Measurements from ENCODE around the gene SHANK1. TPM values are rescaled to one million over a fixed set of nuclear protein-coding genes. Genes with fewer than 3 reads are reported as not detected.

Gene SHANK1
- polyA plus RNA-seq, 3 donors = 4.5 to 5.6 (median 5.5) TPM

- no peak for DNase-seq (ENCODE audit: extremely low read depth in 1 of 11, low read depth in 9 of 11, low spot score in 4 of 11)
Observed at GRCh38 chr19:50667759-50668231, 51.8 kb downstream of the SHANK1 start.

GRCh38 chr19:50667177-50667758 lies 52.3 kb downstream of the SHANK1 start:
- DNase-seq (ENCODE audit: extremely low read depth in 1 of 11, low read depth in 9 of 11, low spot score in 4 of 11) = no peak

DNA sequence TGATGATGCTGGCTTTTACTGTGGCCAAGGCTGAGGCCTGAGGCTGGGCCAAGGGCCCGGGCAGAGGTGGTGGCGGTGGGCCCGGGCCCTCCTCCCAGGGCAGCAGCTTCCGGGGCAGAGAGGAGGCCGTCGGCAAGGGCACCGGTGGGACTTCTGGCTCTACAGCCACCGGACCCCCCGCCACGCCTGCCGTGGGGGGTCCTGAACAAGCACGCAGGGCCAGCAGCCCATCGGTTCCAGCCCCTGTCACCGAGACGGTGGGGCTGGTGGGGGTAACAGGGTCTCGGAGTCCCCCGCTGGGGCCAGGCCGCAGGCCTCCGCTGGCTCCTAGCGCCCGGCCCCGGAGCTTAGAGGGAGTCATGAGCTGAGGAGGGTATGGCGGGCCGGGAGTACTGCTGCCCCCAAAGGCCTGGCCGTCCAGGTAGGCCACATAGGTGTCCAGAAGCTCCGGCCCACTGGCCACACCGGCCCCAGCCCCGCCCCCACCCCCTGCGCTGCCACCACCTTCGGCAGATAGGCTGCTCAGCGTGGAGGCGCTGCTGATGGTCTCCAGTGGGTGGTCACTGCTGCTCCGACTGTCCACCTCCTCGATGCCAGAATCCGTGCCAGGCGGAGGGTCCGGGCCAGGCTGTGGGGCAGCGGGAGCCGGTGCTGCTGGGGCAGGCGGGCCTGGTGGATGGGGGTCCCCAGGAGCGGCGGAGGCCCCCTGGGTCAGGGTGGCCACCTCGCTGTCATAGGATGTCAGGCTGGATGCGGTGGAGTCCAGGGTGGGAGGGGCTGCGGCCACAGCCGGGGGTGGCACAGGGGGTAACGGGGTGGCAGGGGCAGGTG lies 53.0 kb downstream of the SHANK1 start:
- DNase-seq (ENCODE audit: extremely low read depth in 1 of 11, low read depth in 9 of 11, low spot score in 4 of 11) = no peak

DNA sequence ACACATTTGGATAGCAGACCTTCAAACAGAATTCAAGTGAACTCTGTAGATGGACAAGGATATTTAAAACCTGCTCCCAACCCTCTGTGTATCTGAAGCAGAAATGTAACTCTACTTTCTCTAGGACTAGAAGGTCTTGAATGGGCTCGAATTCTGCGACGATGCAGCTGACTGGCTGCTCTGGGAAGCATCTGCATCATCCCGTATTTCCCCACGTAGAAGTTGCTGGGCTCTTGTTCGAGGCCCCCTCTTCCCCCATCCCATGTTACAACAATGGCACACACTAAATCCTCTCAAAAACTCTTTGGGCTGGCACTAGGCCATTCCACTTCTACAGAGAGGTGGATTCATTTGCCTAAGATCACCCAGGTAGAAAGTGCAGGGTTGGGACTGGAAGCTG lies 55.4 kb downstream of the SHANK1 start:
- no peak for DNase-seq (ENCODE audit: extremely low read depth in 1 of 11, low read depth in 9 of 11, low spot score in 4 of 11)

DNA sequence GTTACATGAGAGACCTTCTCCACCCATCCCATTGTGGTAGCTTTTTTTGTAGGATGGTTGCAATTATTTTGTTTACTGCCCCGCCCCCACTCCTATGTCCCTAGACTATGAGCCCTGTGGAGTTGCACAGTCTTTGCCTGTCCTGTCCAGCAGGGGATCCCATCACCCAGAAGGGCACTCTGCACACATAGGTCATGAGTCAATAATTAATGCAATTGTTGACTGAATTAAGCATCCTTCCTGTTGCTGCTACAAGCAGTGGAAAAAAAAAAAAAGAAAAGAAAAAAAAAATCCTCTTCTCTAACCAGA lies 56.2 kb downstream of the SHANK1 start:
- DNase-seq (ENCODE audit: extremely low read depth in 1 of 11, low read depth in 9 of 11, low spot score in 4 of 11) = no peak

GRCh38 chr19:50662651-50663481 lies 56.7 kb downstream of the SHANK1 start:
- DNase-seq (ENCODE audit: extremely low read depth in 1 of 11, low read depth in 9 of 11, low spot score in 4 of 11) = no peak

DNA sequence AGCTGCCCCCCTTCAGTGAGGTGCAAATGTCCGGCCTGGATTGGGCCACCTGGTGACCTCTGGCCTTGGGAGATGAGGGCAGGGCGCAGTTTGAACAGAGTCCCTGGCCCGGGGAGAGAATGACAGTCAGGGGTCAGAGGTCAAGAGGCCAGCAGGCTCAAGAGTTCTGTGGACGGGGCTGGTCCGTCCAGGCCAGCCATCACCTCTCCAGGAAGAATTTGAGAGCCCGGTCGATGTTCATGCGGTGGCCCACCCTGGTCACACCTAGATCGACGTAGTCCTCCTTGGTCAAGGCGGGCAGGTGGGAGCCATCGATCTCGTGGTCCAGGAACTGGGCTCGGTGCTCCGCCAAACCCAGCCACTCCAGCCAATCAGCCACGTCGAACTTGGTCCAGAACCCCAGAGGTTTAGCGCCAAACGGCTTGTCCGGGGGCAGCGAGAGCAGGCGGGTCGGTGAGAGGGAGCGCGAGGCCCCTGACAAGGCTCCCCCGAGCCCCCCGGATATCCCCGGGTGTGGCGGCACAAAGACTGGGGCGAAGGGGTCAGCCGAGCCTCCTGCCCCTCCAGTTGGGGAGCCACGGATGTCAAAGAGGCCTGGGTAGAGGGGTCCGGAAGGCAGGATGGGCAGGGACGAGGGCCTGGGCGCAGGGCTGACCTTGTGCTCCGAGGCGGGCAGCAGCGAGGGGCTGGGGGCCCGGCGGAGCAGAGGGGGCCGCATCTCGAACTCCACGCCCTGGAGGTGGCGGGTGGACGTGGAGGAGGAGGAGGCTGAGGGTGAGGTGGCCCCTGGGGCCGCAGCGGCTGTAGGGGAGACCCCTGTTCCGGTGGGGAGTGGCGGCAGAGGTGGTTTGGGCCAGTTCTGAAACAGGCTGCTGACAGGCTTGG lies 57.6 kb downstream of the SHANK1 start:
- DNase-seq (ENCODE audit: extremely low read depth in 1 of 11, low read depth in 9 of 11, low spot score in 4 of 11) = no peak

- DNase-seq (ENCODE audit: extremely low read depth in 1 of 11, low read depth in 9 of 11, low spot score in 4 of 11) = no peak
Observed at GRCh38 chr19:50661023-50661422, 58.6 kb downstream of the SHANK1 start.

DNA sequence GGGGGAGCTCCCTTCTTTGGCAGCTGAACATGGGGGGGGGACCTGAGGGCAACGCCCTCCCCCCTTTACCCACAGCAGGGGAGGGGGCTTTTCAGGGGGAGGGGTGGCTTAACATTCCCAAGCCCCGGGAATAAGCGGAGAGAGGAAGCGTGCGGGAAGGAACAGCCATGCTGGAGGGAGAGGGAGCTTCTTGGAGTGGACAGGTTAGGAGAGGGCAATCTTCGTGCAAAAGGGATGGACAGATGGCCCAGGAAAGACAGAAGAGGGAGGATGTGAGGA lies 59.6 kb downstream of the SHANK1 start:
- DNase-seq (ENCODE audit: extremely low read depth in 1 of 11, low read depth in 9 of 11, low spot score in 4 of 11) = no peak

DNA sequence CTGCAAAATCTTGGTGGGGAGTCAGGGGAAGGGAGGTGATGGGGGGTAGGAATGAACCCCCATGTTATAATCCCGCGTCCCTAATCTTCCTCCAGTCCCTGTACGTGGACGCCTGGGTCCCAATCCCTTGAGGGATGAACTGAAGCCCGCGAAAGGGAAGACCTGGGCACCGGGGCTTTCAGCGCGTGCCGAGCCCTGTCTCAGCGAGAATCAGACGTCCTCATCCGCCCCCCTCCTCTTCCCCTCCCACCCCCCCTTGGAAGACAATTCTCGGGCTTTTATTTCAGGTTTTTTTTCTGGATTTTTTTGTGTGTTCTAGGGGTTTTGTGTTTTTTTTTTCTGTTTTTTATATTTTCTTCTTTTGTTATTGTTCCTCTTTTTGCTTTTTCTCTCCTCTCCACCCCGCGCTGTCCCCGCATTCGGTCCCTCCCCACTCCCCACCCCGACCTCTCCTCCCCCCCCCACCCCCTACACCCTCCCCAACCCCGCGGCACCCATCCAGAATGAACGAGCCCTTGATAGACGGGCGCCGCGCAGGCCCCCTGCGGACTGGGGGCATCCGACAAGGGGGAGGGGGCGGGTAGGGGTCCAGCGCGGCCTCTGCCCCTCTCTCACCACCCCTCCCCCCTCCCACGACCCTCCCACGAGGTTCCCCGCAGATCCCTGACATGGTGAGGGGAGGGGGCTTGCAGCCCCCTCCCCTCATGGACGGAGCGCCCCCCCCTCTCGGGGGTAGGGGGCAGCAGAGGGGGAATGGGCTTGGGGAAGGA lies 60.1 kb downstream of the SHANK1 start:
- no peak for DNase-seq (ENCODE audit: extremely low read depth in 1 of 11, low read depth in 9 of 11, low spot score in 4 of 11)

DNA sequence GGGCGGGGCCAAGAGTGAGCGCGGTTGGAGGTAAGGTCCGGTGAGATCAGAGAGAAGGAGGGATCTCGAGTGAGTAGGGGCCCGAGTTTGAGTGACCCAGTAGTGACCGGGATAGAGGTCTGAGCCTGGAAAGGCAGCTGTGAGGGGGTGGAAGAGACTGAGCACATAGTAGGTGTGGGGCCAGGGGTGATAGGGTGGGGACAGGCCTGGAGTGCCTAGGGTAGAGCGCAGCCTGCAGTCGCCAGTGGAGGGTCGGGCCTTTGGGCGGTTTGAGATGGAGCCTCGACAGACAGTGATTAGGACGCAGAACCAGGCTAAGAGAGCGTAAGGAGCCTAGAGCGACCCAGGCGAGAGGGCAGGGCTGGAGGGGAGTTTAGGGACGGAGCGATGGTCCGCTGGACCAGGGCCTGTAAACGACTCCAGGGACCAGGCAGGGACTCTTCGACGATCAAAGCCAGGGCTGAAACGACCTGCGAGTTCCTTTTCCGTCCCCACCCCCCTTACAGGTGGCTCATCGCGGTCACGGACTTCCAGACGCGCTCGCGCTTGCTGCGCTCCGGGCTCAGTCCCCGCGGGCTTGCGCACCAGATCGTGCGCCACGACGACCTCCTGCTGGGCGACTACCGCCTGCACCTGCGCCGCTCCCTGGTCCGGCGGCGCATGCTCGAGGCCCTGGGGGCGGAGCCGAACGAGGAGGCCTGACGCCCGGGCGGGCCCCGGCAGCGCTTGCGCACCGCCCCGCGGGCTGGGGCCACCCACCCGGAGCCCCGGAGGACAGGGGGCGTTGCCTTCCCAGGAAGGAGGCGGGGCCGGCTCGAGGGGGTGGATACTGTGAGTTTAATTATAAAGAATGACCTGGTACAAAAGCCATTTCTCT lies 60.9 kb downstream of the SHANK1 start:
- peak in 10 of 11 donors; percentile 67 to 89 (median 81) for DNase-seq (ENCODE audit: extremely low read depth in 1 of 11, low read depth in 9 of 11, low spot score in 4 of 11)

DNA sequence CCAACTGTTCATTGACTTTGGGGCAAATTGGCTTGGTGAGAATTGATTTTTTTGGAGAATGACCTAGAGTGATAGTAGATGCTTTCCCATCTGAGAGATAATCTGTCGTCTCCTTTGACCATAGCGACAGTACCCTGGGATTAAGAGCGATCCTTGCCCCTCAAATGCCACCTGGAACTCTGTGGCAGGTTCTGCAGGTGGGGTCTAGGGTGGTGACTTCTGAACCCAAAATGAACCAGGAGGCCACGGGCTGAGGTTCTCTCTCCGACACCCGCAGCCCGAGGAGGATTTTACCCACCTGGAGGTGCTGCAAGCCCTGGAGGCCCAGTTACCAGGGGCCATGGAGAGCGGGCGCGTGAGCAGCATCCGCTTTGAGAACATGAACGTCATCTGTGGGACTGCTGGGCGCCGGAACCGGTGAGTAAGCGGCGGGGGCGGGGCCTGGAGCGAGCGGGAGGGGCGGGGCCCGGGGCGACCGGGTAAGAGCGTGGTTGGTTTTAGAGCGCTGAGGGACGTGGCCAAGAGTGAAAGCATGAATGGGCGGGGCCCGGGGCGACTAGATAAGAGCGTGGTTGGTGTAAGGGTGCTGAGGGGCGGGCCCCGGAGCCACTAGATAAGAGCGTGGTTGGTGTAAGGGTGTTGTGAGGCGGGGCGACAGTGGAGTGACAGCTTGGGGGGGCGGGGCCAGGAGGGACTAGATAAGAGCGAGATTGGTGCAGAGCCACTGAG lies 61.7 kb downstream of the SHANK1 start:
- peak; percentile 88 to 100 (median 97) for DNase-seq (ENCODE audit: extremely low read depth in 1 of 11, low read depth in 9 of 11, low spot score in 4 of 11)

DNA sequence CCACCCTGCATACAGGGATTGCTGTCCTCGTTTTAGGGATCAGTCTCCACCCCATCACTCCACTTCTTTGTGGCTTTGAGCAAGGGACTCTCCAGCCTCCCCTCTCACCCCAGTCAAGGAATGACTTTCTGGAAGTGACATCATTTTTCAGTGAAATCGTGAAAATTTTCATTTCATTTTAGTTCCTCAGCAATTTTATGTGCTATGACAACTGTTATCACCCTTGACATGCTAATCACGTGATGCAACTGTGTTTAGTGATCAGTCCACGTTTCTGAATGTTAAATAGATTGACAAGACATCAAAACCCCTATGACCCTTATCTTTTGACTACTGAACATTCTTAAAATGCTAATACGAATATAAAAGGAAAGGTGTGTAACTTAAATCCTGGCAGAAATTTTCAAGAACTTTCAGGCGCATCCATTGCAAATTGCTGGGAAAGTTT lies 62.4 kb downstream of the SHANK1 start:
- DNase-seq (ENCODE audit: extremely low read depth in 1 of 11, low read depth in 9 of 11, low spot score in 4 of 11) = no peak

DNA sequence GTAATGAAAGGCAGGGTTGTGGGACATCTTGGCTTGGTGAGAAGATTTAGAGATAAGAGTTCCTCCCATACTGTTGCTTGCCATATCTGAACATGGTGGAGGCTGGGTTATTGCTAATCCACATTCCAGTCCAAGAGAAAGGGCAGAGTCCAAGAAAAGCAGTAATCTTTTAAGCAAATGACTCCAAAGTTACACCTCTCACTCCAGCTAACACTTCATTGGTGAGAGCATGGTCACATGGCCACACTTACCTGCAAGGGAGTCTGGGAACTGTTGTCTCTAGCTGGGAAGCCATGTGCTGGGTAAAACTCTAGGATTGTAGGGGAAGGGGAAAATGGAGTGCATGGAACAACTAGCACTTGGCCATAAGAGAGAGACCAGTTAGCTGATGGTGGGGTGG lies 64.7 kb downstream of the SHANK1 start:
- DNase-seq (ENCODE audit: extremely low read depth in 1 of 11, low read depth in 9 of 11, low spot score in 4 of 11) = no peak

GRCh38 chr19:50652722-50653121 lies 66.9 kb downstream of the SHANK1 start:
- DNase-seq (ENCODE audit: extremely low read depth in 1 of 11, low read depth in 9 of 11, low spot score in 4 of 11) = no peak

DNA sequence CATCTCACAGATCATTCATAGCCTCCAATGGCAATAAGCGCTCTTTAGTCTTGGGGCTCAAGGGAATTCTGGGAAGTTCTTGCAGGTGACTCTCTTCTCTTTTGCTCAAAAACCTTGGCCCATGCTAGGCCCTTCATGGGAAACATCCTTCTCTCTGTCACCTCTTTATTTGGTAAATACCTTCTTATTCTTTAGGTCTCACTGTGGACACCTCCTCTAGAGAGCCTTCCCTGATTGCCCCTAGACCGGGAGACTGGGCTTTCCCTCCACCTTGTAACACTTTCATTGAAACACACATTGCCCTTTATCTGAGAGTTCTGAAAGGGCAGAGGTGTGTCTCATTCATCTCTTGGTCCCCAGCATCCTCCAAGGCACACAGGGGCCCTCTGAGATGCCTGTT lies 68.4 kb downstream of the SHANK1 start:
- DNase-seq (ENCODE audit: extremely low read depth in 1 of 11, low read depth in 9 of 11, low spot score in 4 of 11) = no peak

Measured in renal cortex interstitium (tissue), 11 donors.